HEK293T (cell line): ENCODE data around the gene ICOS.

Experiments used
- ARNT ChIP-seq: fragments of 450-650 bp; IDR thresholded peaks from 2 replicates; pipeline ENCODE4 v1.6.1; 2017; ENCODE audit warnings: mild to moderate bottlenecking
- FOXA1 ChIP-seq: fragments of 450-650 bp; IDR thresholded peaks from 2 replicates; pipeline ENCODE4 v1.6.1; 2016; ENCODE audit warnings: mild to moderate bottlenecking
- FOXK2 ChIP-seq: fragments of 450-650 bp; IDR thresholded peaks from 2 replicates; pipeline ENCODE4 v1.6.1; 2016; ENCODE audit warnings: mild to moderate bottlenecking
- FOXM1 ChIP-seq: fragments of 450-650 bp; IDR thresholded peaks from 2 replicates; pipeline ENCODE4 v1.6.1; 2017; ENCODE audit warnings: mild to moderate bottlenecking, borderline replicate concordance

GRCh38 chr2:203908066-203908796 is 28.3 kb upstream of the ICOS start:
- TF ChIP-seq ARNT (no peak), FOXK2 (no peak), FOXM1 (no peak), FOXA1 (no peak)
